Muscle of arm (tissue), 14 donors: ENCODE measurements around the gene NDUFS6. TPM values are rescaled to one million over a fixed set of nuclear protein-coding genes. Genes with fewer than 3 reads are reported as not detected.

ENCODE experiments used
- DNase-seq: peaks from one replicate; pipeline ENCODE4 v3.0.0-alpha.2; 2013
- long read RNA-seq, 11 donors: transcript quantifications; one replicate each; lab custom pipeline, GENCODE V29; 2026
- polyA plus RNA-seq, 12 donors: library from polyadenylated mRNA; unstranded; fragments of 120-200 nt; gene quantifications; one replicate each; pipeline ENCODE4 v1.2.1, GENCODE V29; 2013; ENCODE audit not compliant: insufficient read length in 12 of 12

NDUFS6 gene
- polyA plus RNA-seq: 10 to 100 TPM in 11 of 12 donors, not detected in 1; 49.2 to 73.4 (median 57.9) TPM
- long read RNA-seq, donor 1, transcript NDUFS6-201 (4 exons, 1,082 nt): major isoform, 71 of 113 reads
- long read RNA-seq, donor 1, partial matches to known transcripts: 33 of 113 reads
- long read RNA-seq, donor 1, other reads (novel, unspliced or antisense): 9 of 113 reads
- long read RNA-seq, donor 2, transcript NDUFS6-201 (4 exons, 1,082 nt): major isoform, 82 of 102 reads
- long read RNA-seq, donor 2, partial matches to known transcripts: 13 of 102 reads
- long read RNA-seq, donor 2, other reads (novel, unspliced or antisense): 6 of 102 reads
- long read RNA-seq, donor 3, transcript NDUFS6-201 (4 exons, 1,082 nt): major isoform, 42 of 52 reads
- long read RNA-seq, donor 3, partial matches to known transcripts: 8 of 52 reads
- long read RNA-seq, donor 3, other reads (novel, unspliced or antisense): 0 of 52 reads
- long read RNA-seq, donor 4, transcript NDUFS6-201 (4 exons, 1,082 nt): major isoform, 34 of 43 reads
- long read RNA-seq, donor 4, partial matches to known transcripts: 8 of 43 reads
- long read RNA-seq, donor 4, other reads (novel, unspliced or antisense): 0 of 43 reads
- long read RNA-seq, donor 5, transcript NDUFS6-201 (4 exons, 1,082 nt): major isoform, 79 of 97 reads
- long read RNA-seq, donor 5, partial matches to known transcripts: 18 of 97 reads
- long read RNA-seq, donor 5, other reads (novel, unspliced or antisense): 0 of 97 reads
- long read RNA-seq, donor 6, transcript NDUFS6-201 (4 exons, 1,082 nt): major isoform, 47 of 71 reads
- long read RNA-seq, donor 6, partial matches to known transcripts: 15 of 71 reads
- long read RNA-seq, donor 6, other reads (novel, unspliced or antisense): 7 of 71 reads
- long read RNA-seq, donor 7, transcript NDUFS6-201 (4 exons, 1,082 nt): major isoform, 32 of 61 reads
- long read RNA-seq, donor 7, partial matches to known transcripts: 19 of 61 reads
- long read RNA-seq, donor 7, other reads (novel, unspliced or antisense): 8 of 61 reads
- long read RNA-seq, donor 8, transcript NDUFS6-201 (4 exons, 1,082 nt): major isoform, 113 of 135 reads
- long read RNA-seq, donor 8, partial matches to known transcripts: 11 of 135 reads
- long read RNA-seq, donor 8, other reads (novel, unspliced or antisense): 9 of 135 reads
- long read RNA-seq, donor 9, transcript NDUFS6-201 (4 exons, 1,082 nt): major isoform, 42 of 61 reads
- long read RNA-seq, donor 9, partial matches to known transcripts: 16 of 61 reads
- long read RNA-seq, donor 9, other reads (novel, unspliced or antisense): 0 of 61 reads
- long read RNA-seq, donor 10, transcript NDUFS6-201 (4 exons, 1,082 nt): major isoform, 57 of 63 reads
- long read RNA-seq, donor 10, partial matches to known transcripts: 0 of 63 reads
- long read RNA-seq, donor 10, other reads (novel, unspliced or antisense): 5 of 63 reads
- long read RNA-seq, donor 11, transcript NDUFS6-201 (4 exons, 1,082 nt): major isoform, 84 of 108 reads
- long read RNA-seq, donor 11, partial matches to known transcripts: 15 of 108 reads
- long read RNA-seq, donor 11, other reads (novel, unspliced or antisense): 7 of 108 reads

DNA sequence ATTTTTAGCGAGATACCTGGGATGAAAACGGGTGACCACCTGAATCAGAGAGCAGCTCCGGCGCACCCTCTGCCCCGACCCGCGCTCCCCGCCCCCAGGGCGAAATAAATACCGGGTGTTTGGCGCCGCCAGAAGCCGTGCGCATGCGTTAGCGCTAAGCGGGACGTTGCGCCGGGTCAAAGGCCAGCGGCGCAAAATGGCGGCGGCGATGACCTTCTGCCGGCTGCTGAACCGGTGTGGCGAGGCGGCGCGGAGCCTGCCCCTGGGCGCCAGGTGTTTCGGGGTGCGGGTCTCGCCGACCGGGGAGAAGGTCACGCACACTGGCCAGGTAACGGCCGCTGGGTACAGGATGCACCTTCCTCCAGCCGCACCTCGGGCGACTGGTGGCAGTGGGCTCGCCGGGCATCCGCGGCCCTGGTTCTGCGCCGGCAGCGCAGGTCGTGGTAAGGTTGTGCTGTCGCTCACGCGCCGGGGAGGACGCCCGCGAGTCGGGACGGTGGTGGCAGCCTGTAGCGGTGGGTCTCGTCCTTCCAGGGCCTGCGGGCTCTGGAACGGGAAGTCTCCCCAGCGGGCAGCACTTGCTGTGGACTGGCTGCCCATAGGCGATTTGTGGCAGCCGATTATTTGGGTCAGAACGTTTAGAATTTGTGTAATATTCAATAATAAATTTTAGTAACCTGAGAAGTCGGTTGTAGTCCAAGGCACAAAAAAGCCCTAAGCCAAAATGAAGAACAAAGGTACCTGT is at the start of gene NDUFS6:
TSS of gene NDUFS6 (plus strand) at position 186 of the 745 bp plus-strand sequence. CDS start at position 197, 11 bp downstream.
- peak; percentile 76 for DNase-seq

DNA sequence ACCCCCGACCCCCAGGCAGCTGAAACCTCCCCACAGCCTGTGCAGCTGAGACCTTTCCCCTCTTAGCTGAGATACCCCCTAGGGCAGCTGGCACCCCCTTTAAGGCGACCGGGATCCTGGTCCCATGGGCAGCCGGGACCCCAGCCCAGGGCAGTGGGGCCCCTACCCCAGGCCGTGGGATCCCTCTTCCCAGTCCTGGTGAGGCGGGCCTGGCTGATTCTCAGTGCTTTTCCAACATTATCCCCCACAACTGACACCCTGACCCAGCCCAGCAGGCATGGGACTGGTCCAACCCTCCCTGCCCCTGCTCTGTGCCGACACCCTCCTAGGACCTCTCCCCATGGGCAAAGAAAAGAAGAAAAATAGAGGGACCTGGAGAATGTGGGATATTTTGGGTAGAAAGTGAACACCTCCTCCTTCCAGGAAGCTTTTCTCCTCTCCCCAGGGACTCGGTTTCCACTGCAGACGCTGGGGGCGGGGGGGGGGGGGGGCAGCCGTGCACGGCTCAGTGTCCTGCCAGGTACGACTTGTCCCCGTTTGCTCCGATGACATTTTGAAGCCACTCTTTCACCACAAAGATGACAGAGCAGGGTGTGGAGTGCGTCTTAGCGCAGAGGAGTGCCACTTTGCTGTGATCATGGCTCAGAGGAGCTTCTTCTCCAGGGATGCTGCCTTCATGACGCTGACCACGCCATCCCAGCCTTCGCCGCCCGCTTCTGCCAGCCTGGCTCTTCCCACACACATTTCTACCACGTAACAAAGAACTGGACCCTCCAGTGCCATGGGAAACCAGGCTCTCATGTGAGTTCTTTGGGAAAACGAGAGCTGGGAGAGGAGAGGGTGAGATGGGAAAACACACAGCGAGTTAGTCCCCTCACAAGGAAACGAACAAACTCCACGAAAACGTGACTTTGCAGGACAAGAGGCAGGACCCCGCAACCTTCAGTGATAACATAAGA is 49.1 kb upstream of the NDUFS6 start:
- no peak for DNase-seq

GRCh38 chr5:1752881-1753280 is 48.3 kb upstream of the NDUFS6 start:
- DNase-seq: no peak

DNA sequence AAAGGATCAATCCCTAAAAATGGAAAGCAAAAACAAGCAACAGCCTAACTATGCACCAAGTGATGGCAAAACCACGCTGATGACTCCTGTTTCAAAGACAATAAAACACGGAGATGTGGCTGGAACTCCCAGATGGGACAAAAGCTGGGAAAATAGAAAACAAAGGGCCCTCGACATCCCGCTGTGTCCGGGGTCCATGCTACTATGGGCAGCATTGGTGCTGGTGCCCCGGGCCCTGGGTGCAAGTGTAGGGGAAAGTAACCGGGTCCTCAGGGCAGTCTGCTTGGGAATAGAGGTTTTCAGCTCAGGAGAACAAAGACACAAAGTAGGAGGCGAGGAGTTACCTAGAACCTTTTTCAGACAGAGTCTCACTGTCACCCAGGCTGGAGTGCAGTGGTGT is 47.7 kb upstream of the NDUFS6 start:
- DNase-seq: no peak

DNA sequence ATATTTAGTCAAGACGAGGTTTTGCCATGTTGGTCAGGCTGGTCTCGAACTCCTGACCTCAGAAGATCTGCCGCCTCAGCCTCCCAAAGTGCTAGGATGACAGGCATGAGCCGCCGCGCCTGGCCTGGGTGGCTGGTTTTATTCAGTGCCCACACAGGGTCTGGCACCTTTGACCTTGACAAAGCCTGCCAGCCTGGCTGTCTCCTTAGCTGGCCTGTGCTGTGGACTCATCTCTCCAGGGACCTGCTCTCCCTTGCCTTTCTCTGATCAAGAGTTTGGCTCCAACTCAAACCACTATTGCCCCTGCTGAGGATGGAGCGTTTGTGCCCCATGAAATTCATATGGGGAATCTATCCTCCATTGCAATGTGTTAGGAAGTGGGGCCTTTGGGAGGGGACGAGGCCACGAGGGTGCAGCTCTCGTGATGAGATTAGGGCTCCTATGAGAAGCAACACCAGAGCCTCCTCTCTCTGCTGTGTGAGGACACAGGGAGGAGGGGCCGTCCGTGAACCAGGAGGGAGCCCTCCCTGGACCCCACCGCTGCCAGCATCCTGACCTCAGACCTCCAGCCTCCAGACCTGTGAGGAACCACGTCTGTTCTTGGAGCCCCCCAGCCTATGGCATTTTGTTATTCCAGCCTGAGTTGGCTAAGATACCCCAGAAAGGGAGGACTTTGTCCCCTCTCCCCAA is 46.5 kb upstream of the NDUFS6 start:
- DNase-seq: no peak

DNA sequence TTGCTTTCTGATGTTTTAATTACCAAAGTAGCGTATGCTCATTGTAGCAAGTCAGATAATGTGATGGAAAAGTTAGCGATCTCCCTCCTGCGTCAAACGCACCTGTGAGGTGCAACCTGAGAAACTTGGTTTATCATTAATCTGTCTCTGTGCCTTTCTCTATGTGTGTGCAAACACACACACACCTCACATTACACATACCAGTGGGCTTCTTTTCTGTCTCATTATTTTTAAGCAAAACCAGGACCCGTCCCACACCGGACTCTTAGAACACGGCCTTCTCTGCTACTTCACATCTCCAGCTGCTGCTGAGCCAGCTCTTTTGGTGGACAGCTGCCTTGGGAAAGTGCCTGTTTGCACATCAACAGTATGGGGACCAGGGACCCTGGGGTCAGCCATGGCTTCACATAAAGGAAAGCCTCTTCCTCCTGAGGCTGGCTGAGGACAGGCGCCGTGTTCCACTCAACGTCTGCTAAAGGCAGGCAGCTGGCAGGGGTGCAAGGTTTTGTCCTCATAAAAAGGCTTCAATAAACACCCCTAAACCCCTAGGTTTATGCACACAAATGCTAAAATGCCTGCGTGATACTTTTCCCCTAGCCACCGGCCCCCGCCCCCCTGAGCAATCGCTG is 45.8 kb upstream of the NDUFS6 start:
- no peak for DNase-seq

GRCh38 chr5:1756481-1756880 is 44.7 kb upstream of the NDUFS6 start:
- no peak for DNase-seq

DNA sequence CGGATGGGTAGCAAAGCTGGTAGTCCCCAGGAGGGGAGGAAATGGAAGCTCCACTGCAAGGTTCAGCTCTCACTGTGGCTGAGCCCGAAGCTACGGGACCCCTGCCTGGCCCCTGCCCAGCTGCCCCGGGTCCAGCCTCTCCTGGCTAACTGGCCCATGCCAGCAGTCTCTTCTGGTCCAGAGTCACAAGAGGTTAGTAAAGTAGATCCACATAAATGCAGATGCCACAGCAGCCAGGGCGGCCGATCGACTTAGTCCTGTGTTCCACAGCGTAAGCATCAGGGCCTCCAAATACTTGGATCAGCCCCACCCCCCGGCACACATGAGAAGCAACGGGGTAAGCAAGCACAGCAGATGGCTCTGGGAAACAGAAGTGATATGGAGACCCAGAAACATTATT is 43.7 kb upstream of the NDUFS6 start:
- DNase-seq: no peak

DNA sequence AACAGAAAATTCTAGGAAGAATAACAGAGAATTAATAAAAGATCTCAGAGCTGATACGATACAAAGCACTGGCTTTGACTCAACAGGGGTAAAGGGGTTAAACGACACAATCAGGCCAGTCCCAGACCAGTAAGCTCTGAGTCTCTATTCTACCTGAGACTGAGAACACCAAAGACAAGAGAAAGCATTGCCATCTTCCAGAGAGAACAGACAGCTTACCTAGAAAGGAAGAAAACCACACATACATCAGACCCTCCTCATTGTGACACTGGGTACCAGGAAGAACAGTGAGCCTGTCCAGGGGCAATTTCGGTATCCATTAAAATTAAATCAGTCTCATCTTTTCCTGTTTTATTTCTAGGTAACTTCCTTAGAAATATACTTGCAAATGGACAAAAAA is 42.6 kb upstream of the NDUFS6 start:
- DNase-seq: no peak

GRCh38 chr5:1759378-1759970 is 41.7 kb upstream of the NDUFS6 start:
- DNase-seq: no peak

DNA sequence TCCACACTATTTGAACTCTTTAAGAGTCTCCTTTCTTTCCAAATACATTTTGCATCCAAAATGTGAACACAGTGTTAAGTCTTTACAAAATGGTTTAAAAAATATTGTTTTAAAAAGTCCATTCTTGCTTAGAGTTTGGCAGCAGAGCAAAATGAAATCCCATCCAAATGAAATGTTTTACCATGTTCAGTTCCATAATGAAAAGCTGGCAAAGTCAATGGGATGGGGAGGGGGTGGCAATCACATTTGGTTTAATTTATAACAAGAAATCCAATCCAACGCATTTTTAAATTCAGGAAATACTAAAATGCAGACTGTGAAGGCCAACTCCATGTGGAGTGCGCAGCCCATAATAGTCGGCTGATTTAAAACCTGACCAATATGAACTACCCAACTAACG is 41.0 kb upstream of the NDUFS6 start:
- DNase-seq: no peak

GRCh38 chr5:1760656-1761452 is 40.4 kb upstream of the NDUFS6 start:
- no peak for DNase-seq

- no peak for DNase-seq
Observed at GRCh38 chr5:1761453-1761755, 39.8 kb upstream of the NDUFS6 start.

DNA sequence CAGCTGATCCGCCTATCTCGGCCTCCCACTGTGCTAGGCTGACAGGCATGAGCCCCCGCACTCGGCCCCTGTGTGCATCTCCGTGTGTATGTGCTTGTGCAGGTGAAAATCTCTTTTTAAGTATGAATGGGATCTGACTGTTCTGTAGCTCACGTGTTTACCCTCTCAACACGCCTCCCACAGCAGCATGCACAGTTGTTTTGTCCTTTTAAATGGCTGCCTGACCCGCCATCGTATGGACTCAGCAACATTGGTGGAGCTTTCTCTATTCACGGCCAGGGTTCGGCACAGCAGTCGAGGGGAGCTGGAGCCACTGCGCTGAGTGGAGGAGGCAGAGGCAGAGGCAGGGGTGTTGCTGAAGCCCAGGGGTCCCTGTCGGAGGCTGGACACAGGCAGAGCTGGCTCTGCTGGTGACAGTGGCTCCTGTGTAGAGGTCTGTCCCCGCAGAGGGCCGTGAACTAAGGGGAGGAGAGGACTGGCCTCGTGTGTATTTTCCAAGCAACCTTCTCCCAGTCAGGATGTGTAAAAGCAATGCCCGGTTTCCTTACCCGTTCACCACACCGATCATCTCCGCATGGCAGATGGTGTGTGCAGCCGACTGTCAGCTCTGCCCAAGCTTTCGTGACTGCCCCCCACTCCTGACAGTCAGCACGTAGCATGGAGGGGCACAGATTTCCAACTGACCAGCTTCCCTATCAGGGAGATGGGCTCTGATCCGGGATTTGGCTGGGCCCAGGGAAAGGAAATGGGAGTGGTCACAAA is 38.9 kb upstream of the NDUFS6 start:
- DNase-seq: no peak

GRCh38 chr5:1762883-1763547 is 38.2 kb upstream of the NDUFS6 start:
- no peak for DNase-seq

GRCh38 chr5:1763548-1763911 is 37.7 kb upstream of the NDUFS6 start:
- peak; percentile 44 for DNase-seq
